HCT116 (cell line): ENCODE data around the gene SLBP. TPM values are rescaled to one million over a fixed set of nuclear protein-coding genes. Genes with fewer than 3 reads are reported as not detected.

Source experiments
- ATAC-seq: fragments of 200-7000 bp; cut with Tn5 transposase; 2 replicates; pipeline ENCODE4 v1.9.1; 2020; ENCODE audit warnings: mild to moderate bottlenecking, moderate library complexity
- BruUV-seq: library from RNA; stranded (reverse); fragments of 400-500 nt; replicated peaks from 2 replicates; lab custom pipeline; 2021; lab: Mats Ljungman, UMichigan
- CTCF ChIA-PET: fragments of 300-600 bp; sonication (Branson Sonifier 250); formaldehyde crosslinking; loops from one replicate; lab custom pipeline; 2021; ENCODE audit warnings: antibody characterized with exemption; lab: Charles Lee
- POLR2A ChIA-PET: fragments of 300-600, 350-600 bp; sonication (Branson Sonifier 250); formaldehyde crosslinking; loops from one replicate; lab custom pipeline; 2021; ENCODE audit warnings: antibody characterized with exemption; lab: Charles Lee
- RAD21 ChIA-PET, 2 experiments: fragments of 300-600 bp; sonication (Branson Sonifier 250); formaldehyde crosslinking; loops; one replicate each; lab custom pipeline; 2023; ENCODE audit warnings: low total read pairs in 2 of 2; ENCODE audit not compliant: uncharacterized antibody in 2 of 2, unreplicated experiment in 2 of 2, low non-redundant PET in 1 of 2; lab: Charles Lee
- DNase-seq: peaks from one replicate; pipeline ENCODE4 v3.0.0-alpha.2; 2010; ENCODE audit warnings: low read depth, low spot score
- H2AFZ ChIP-seq: fragments of 200-600 bp; shearing (Covaris generic), sonication (generic); 2 replicates; pipeline ENCODE4 v1.6.1; 2017; ENCODE audit warnings: low read depth, mixed run types, mixed read lengths, antibody characterized with exemption, low read length; ENCODE audit not compliant: poor library complexity, severe bottlenecking
- H3K27ac ChIP-seq: 2 replicates; pipeline ENCODE4 v1.5.1; 2012; ENCODE audit warnings: low read depth, low read length
- H3K27me3 ChIP-seq: fragments of 200-600 bp; sonication (generic); 2 replicates; pipeline ENCODE4 v1.6.1; 2016; ENCODE audit warnings: mixed run types, low read length, mixed read lengths; ENCODE audit not compliant: insufficient read depth
- H3K36me3 ChIP-seq, 2 experiments: fragments of 200-500 bp in 1 of 2; fragments of 200-600 bp in 1 of 2; sonication (Bioruptor generic) in 1 of 2; sonication (generic) in 1 of 2; 2 replicates each; pipeline versions ENCODE4 v1.5.1 to v1.6.1; 2014 to 2016; ENCODE audit warnings: low read length in 2 of 2, inconsistent platforms in 1 of 2, mixed read lengths in 1 of 2, mixed run types in 1 of 2; ENCODE audit not compliant: insufficient read depth in 2 of 2, control insufficient read depth in 1 of 2
- H3K4me1 ChIP-seq, 2 experiments: fragments of 200-600 bp in 1 of 2; sonication (generic) in 1 of 2; 2 replicates each; pipeline versions ENCODE4 v1.5.1 to v1.6.1; 2012 to 2017; ENCODE audit warnings: low read length in 2 of 2, inconsistent platforms in 1 of 2, mild to moderate bottlenecking in 1 of 2, mixed read lengths in 1 of 2, mixed run types in 1 of 2, moderate library complexity in 1 of 2; ENCODE audit not compliant: insufficient read depth in 2 of 2, control insufficient read depth in 1 of 2
- H3K4me2 ChIP-seq: fragments of 200-600 bp; sonication (generic); 2 replicates; pipeline ENCODE4 v1.6.1; 2017; ENCODE audit warnings: mixed run types, low read length, mixed read lengths
- H3K4me3 ChIP-seq, 2 experiments: fragments of 200-600 bp in 1 of 2; sonication (generic) in 1 of 2; replicated peaks in 1 of 2; 2 replicates each; pipeline ENCODE4 v1.5.1; 2011 to 2016; ENCODE audit warnings: low read length in 2 of 2, control low read depth in 1 of 2, low read depth in 1 of 2, mild to moderate bottlenecking in 1 of 2, mixed read lengths in 1 of 2, mixed run types in 1 of 2
- H3K79me2 ChIP-seq: fragments of 200-600 bp; sonication (generic); 2 replicates; pipeline ENCODE4 v1.6.1; 2017; ENCODE audit warnings: mild to moderate bottlenecking, mixed run types, low read length, moderate library complexity, mixed read lengths; ENCODE audit not compliant: insufficient read depth
- H3K9ac ChIP-seq: fragments of 200-600 bp; sonication (generic); 2 replicates; pipeline ENCODE4 v1.6.1; 2016; ENCODE audit warnings: low read length, mixed read lengths
- H3K9me2 ChIP-seq: fragments of 200-600 bp; sonication (generic), shearing (Covaris generic); 2 replicates; pipeline ENCODE4 v1.6.1; 2017; ENCODE audit warnings: mixed run types, mild to moderate bottlenecking, moderate library complexity; ENCODE audit not compliant: insufficient read depth
- H3K9me3 ChIP-seq, 2 experiments: fragments of 200-500 bp in 1 of 2; fragments of 200-600 bp in 1 of 2; sonication (Bioruptor generic) in 1 of 2; sonication (generic) in 1 of 2; 2 replicates each; pipeline ENCODE4 v1.6.1; 2014 to 2017; ENCODE audit warnings: low read length in 2 of 2, mixed read lengths in 2 of 2, inconsistent platforms in 1 of 2, low read depth in 1 of 2, mild to moderate bottlenecking in 1 of 2, mixed run types in 1 of 2, moderate library complexity in 1 of 2; ENCODE audit not compliant: control insufficient read depth in 1 of 2, insufficient read depth in 1 of 2
- H4K20me1 ChIP-seq: fragments of 200-600 bp; sonication (generic), shearing (Covaris generic); 2 replicates; pipeline ENCODE4 v1.6.1; 2017; ENCODE audit warnings: mixed run types, mild to moderate bottlenecking, moderate library complexity; ENCODE audit not compliant: insufficient read depth
- CBX3 ChIP-seq: IDR thresholded peaks from 2 replicates; pipeline ENCODE4 v1.6.1; 2012; ENCODE audit warnings: low read depth
- EGR1 ChIP-seq: IDR thresholded peaks from 2 replicates; pipeline ENCODE4 v1.6.1; 2012; ENCODE audit warnings: low read depth
- EZH2 ChIP-seq: fragments of 200-600 bp; sonication (generic); IDR thresholded peaks from 2 replicates; pipeline ENCODE4 v1.6.1; 2017; ENCODE audit warnings: antibody characterized with exemption, mixed run types
- EZH2phosphoT487 ChIP-seq: fragments of 200-600 bp; IDR thresholded peaks from 2 replicates; pipeline ENCODE4 v1.6.1; 2018; ENCODE audit warnings: antibody characterized with exemption, borderline replicate concordance
- JUND ChIP-seq: IDR thresholded peaks from 2 replicates; pipeline ENCODE4 v1.6.1; 2012
- POLR2A ChIP-seq: IDR thresholded peaks from 2 replicates; pipeline ENCODE4 v1.7.0; 2011; ENCODE audit warnings: borderline replicate concordance; ENCODE audit not compliant: insufficient read depth, insufficient read length; ENCODE audit errors: extremely low read depth
- POLR2AphosphoS5 ChIP-seq: IDR thresholded peaks from 2 replicates; pipeline ENCODE4 v1.6.1; 2011; ENCODE audit warnings: mild to moderate bottlenecking, low read depth, low read length, moderate library complexity
- RAD21 ChIP-seq: IDR thresholded peaks from 2 replicates; pipeline ENCODE4 v1.6.1; 2012; ENCODE audit warnings: low read depth, mild to moderate bottlenecking
- SIN3A ChIP-seq: IDR thresholded peaks from 2 replicates; pipeline ENCODE4 v1.6.1; 2012; ENCODE audit warnings: low read depth
- SP1 ChIP-seq: IDR thresholded peaks from 2 replicates; pipeline ENCODE4 v1.6.1; 2012; ENCODE audit warnings: low read depth
- TCF7L2 ChIP-seq: IDR thresholded peaks from 2 replicates; pipeline ENCODE4 v1.7.0; 2011; ENCODE audit warnings: borderline replicate concordance, inconsistent platforms; ENCODE audit not compliant: insufficient read depth, insufficient read length; ENCODE audit errors: extremely low read depth
- YY1 ChIP-seq: IDR thresholded peaks from 2 replicates; pipeline ENCODE4 v1.6.1; 2011; ENCODE audit warnings: low read length, low read depth, moderate library complexity, mild to moderate bottlenecking; ENCODE audit not compliant: insufficient replicate concordance; ENCODE audit errors: extremely low read depth
- intact Hi-C: fragments of 100-400 bp; cut with micrococcal nuclease; formaldehyde crosslinking; loops from 2 replicates; pipeline ENCODE4 v1.10.0; 2022
- total RNA-seq: library from RNA; stranded (reverse); gene quantifications from one replicate; pipeline ENCODE4 v1.2.1, GENCODE V29; 2021; ENCODE audit not compliant: unreplicated experiment
- TF ChIP-seq, protein P1 (sequence below), 3 experiments: fragments of 200-600 bp in 1 of 3; sonication (generic) in 1 of 3; IDR thresholded peaks in 2 of 3; conservative IDR thresholded peaks in 1 of 3; 2 replicates each; pipeline ENCODE4 v1.5.1; 2012 to 2017; ENCODE audit warnings: low read depth in 2 of 3, low read length in 2 of 3, antibody characterized with exemption in 1 of 3, borderline replicate concordance in 1 of 3, control low read depth in 1 of 3, mild to moderate bottlenecking in 1 of 3, mixed read lengths in 1 of 3, mixed run types in 1 of 3, moderate library complexity in 1 of 3; ENCODE audit not compliant: insufficient read depth in 1 of 3
- TF ChIP-seq, protein P2 (sequence below): IDR thresholded peaks from 2 replicates; pipeline ENCODE4 v1.6.1; 2012
- TF ChIP-seq, protein P3 (sequence below): IDR thresholded peaks from 2 replicates; pipeline ENCODE4 v1.6.1; 2012; ENCODE audit warnings: low read depth

Gene SLBP
- total RNA-seq, 1 experiment from 2014 or later, result 101 TPM

DNA sequence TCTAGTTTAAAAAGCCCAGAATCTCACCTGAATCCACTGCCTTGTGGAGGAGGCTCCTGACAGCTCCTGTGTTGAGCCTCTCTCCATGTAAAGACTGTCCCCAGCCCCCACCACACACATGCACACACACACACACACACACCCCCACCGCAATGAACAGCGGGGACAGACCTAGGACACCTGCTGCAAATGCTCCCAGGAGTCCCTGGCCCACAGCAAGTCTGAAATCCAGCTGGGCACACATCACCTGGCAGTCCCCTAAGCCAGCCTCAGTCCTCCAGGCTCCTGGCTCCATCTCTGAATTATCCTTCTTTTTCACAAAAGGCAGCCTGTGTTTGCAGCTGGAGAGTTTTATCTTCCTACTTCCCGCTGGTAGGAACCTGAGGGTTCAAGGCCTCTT lies 21.4 kb downstream of the SLBP start:
- ChIA-PET RAD21 (no interaction called here), POLR2A (no interaction called here), CTCF (no interaction called here)
- Histone ChIP-seq H3K4me1 (no peaks in the 10 kb centered on the region; a peak in 1 of 4 replicates), H3K4me3 (no peak overlapping the region), H3K27ac (no peak overlapping the region), H3K9me3 (no peaks in the 10 kb centered on the region), H3K79me2 (peaks cover 12% of the 10 kb centered on the region), H3K27me3 (no peaks in the 10 kb centered on the region), H3K4me2 (no peak overlapping the region), H3K9ac (no peak overlapping the region), H3K36me3 (peaks cover 32 to 47% of the 10 kb centered on the region in 2 experiments), H2AFZ (no peak overlapping the region), H4K20me1 (peaks cover 4% of the 10 kb centered on the region; the same call in 1 of the 2 replicates), H3K9me2 (no peaks in the 10 kb centered on the region)
- ATAC-seq, result no peak
- no peak for DNase-seq
- intact Hi-C loops, result no loop called here
- no peak for TF ChIP-seq SIN3A
- BruUV-seq, result no TSS peak

DNA sequence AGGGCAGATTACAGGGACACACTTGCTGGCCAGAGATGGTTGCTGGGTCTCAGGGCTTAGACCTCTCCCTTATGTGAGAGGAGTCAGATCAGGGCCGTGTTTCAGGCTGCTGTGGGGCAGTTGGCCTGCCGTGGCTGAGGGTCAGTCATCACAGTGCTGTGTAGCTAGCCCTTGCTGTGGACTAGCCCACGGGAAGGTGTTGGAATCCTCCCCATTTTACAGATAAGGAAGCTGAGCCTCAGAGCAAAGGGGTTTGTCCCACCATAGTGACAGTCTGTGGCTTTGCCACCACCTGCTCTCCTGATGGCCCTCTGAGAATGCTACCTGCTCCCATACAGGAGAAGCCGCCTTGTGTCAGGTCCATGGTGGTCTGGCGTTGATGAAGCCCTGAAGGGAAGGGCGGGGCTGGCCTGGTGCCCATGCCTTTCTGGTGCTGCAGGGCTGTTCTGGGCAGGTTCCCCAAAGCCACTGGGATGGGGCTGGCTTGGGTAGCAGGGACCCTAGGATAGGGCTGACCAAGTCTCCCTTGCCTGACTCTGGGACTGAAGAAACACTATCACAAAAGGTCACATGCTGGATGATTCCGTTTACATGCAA lies 25.6 kb downstream of the SLBP start:
- Histone ChIP-seq H3K9ac (no peak overlapping the region), H3K79me2 (no peaks in the 10 kb centered on the region; the same call in 1 of the 2 replicates), H3K4me2 (no peak overlapping the region), H2AFZ (no peak overlapping the region), H3K27ac (peak overlapping the region; percentile 40; the same call in 1 of the 2 replicates), H3K27me3 (no peaks in the 10 kb centered on the region), H3K4me1 (peaks cover 8 to 23% of the 10 kb centered on the region in 2 experiments; a peak in 3 of 4 replicates), H3K9me2 (no peaks in the 10 kb centered on the region), H3K4me3 (no peak overlapping the region), H3K36me3 (peaks cover 11 to 12% of the 10 kb centered on the region in 2 experiments; a peak in 3 of 4 replicates), H3K9me3 (no peaks in the 10 kb centered on the region), H4K20me1 (peaks cover 4% of the 10 kb centered on the region; the same call in 1 of the 2 replicates)
- ChIA-PET RAD21 (no interaction called here), CTCF (no interaction called here), POLR2A (no interaction called here)
- ATAC-seq (no peak), DNase-seq (no peak)
- no TSS peak for BruUV-seq
- intact Hi-C loops, result no loop called here
- TF ChIP-seq EZH2phosphoT487 (no peak), EZH2 (no peak), CBX3 (no peak), EGR1 (no peak), TCF7L2 (no peak), SIN3A (no peak), POLR2A (no peak), POLR2AphosphoS5 (no peak), SP1 (no peak), RAD21 (no peak), YY1 (no peak), JUND (no peak)
- TF ChIP-seq, protein P1, sequence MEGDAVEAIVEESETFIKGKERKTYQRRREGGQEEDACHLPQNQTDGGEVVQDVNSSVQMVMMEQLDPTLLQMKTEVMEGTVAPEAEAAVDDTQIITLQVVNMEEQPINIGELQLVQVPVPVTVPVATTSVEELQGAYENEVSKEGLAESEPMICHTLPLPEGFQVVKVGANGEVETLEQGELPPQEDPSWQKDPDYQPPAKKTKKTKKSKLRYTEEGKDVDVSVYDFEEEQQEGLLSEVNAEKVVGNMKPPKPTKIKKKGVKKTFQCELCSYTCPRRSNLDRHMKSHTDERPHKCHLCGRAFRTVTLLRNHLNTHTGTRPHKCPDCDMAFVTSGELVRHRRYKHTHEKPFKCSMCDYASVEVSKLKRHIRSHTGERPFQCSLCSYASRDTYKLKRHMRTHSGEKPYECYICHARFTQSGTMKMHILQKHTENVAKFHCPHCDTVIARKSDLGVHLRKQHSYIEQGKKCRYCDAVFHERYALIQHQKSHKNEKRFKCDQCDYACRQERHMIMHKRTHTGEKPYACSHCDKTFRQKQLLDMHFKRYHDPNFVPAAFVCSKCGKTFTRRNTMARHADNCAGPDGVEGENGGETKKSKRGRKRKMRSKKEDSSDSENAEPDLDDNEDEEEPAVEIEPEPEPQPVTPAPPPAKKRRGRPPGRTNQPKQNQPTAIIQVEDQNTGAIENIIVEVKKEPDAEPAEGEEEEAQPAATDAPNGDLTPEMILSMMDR (IDR thresholded peaks at IDR 0.05 in 2 of 3, conservative IDR thresholded peaks at IDR 0.05 in 1 of 3; ENCODE audit: borderline replicate concordance in 1 of 3, insufficient read depth in 1 of 3, low read depth in 2 of 3, low read length in 2 of 3), result no peak
- TF ChIP-seq, protein P2, sequence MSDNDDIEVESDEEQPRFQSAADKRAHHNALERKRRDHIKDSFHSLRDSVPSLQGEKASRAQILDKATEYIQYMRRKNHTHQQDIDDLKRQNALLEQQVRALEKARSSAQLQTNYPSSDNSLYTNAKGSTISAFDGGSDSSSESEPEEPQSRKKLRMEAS, result no peak
- TF ChIP-seq, protein P3, sequence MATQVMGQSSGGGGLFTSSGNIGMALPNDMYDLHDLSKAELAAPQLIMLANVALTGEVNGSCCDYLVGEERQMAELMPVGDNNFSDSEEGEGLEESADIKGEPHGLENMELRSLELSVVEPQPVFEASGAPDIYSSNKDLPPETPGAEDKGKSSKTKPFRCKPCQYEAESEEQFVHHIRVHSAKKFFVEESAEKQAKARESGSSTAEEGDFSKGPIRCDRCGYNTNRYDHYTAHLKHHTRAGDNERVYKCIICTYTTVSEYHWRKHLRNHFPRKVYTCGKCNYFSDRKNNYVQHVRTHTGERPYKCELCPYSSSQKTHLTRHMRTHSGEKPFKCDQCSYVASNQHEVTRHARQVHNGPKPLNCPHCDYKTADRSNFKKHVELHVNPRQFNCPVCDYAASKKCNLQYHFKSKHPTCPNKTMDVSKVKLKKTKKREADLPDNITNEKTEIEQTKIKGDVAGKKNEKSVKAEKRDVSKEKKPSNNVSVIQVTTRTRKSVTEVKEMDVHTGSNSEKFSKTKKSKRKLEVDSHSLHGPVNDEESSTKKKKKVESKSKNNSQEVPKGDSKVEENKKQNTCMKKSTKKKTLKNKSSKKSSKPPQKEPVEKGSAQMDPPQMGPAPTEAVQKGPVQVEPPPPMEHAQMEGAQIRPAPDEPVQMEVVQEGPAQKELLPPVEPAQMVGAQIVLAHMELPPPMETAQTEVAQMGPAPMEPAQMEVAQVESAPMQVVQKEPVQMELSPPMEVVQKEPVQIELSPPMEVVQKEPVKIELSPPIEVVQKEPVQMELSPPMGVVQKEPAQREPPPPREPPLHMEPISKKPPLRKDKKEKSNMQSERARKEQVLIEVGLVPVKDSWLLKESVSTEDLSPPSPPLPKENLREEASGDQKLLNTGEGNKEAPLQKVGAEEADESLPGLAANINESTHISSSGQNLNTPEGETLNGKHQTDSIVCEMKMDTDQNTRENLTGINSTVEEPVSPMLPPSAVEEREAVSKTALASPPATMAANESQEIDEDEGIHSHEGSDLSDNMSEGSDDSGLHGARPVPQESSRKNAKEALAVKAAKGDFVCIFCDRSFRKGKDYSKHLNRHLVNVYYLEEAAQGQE, result no peak
